Measurements from ENCODE around the gene BACH1.

The BACH1 gene

GRCh38 chr21:29301691-29302090, 3.0 kb downstream of the BACH1 start:
- H3K4me1 Mint-ChIP-seq (ENCODE audit: low read depth) = peaks cover 85% of the 10 kb centered on the region

GRCh38 chr21:29302359-29302875, 3.7 kb downstream of the BACH1 start:
- peak overlapping the region; percentile 46 for H3K27ac Mint-ChIP-seq
- peak overlapping the region; percentile 10 for H3K4me3 Mint-ChIP-seq
- peaks cover 11% of the 10 kb centered on the region for H3K36me3 Mint-ChIP-seq (ENCODE audit: low read depth)
- peaks cover 1% of the 10 kb centered on the region for H3K9me3 Mint-ChIP-seq
- no peaks in the 10 kb centered on the region for H3K27me3 Mint-ChIP-seq
- H3K4me1 Mint-ChIP-seq (ENCODE audit: low read depth) = peaks cover 86% of the 10 kb centered on the region

More at GRCh38 chr21:29301691-29302090, 3.0 kb downstream of the BACH1 start:
- no peaks in the 10 kb centered on the region for H3K27me3 Mint-ChIP-seq
- peaks cover 16% of the 10 kb centered on the region for H3K36me3 Mint-ChIP-seq (ENCODE audit: low read depth)
- peaks cover 7% of the 10 kb centered on the region for H3K9me3 Mint-ChIP-seq
- H3K4me3 Mint-ChIP-seq = peak overlapping the region; percentile 10
- peak overlapping the region; percentile 56 for H3K27ac Mint-ChIP-seq

GRCh38 chr21:29303288-29303687, 4.6 kb downstream of the BACH1 start:
- Mint-ChIP-seq H3K36me3 (ENCODE audit: low read depth) (peaks cover 11% of the 10 kb centered on the region), H3K9me3 (no peaks in the 10 kb centered on the region), H3K27me3 (no peaks in the 10 kb centered on the region), H3K4me3 (no peak overlapping the region), H3K27ac (no peak overlapping the region), H3K4me1 (ENCODE audit: low read depth) (peaks cover 88% of the 10 kb centered on the region)

GRCh38 chr21:29304597-29304996, 5.9 kb downstream of the BACH1 start:
- no peak overlapping the region for H3K4me3 Mint-ChIP-seq
- H3K36me3 Mint-ChIP-seq (ENCODE audit: low read depth) = peaks cover 21% of the 10 kb centered on the region
- peaks cover 96% of the 10 kb centered on the region for H3K4me1 Mint-ChIP-seq (ENCODE audit: low read depth)
- H3K27me3 Mint-ChIP-seq = no peaks in the 10 kb centered on the region
- no peaks in the 10 kb centered on the region for H3K9me3 Mint-ChIP-seq
- no peak overlapping the region for H3K27ac Mint-ChIP-seq

GRCh38 chr21:29305068-29305467, 6.3 kb downstream of the BACH1 start:
- no peak overlapping the region for H3K4me3 Mint-ChIP-seq
- H3K27me3 Mint-ChIP-seq = no peaks in the 10 kb centered on the region
- no peak overlapping the region for H3K27ac Mint-ChIP-seq
- no peaks in the 10 kb centered on the region for H3K9me3 Mint-ChIP-seq
- peaks cover 21% of the 10 kb centered on the region for H3K36me3 Mint-ChIP-seq (ENCODE audit: low read depth)
- H3K4me1 Mint-ChIP-seq (ENCODE audit: low read depth) = peaks cover 94% of the 10 kb centered on the region

- Mint-ChIP-seq H3K36me3 (ENCODE audit: low read depth) (peaks cover 25% of the 10 kb centered on the region), H3K27ac (peak overlapping the region; percentile 65), H3K4me3 (no peak overlapping the region), H3K9me3 (no peaks in the 10 kb centered on the region), H3K4me1 (ENCODE audit: low read depth) (peaks cover 93% of the 10 kb centered on the region), H3K27me3 (no peaks in the 10 kb centered on the region)
Observed at GRCh38 chr21:29305561-29305960, 6.8 kb downstream of the BACH1 start.

GRCh38 chr21:29306920-29307319, 8.2 kb downstream of the BACH1 start:
- H3K4me3 Mint-ChIP-seq = no peak overlapping the region
- no peaks in the 10 kb centered on the region for H3K27me3 Mint-ChIP-seq
- peaks cover 35% of the 10 kb centered on the region for H3K36me3 Mint-ChIP-seq (ENCODE audit: low read depth)
- peaks cover 82% of the 10 kb centered on the region for H3K4me1 Mint-ChIP-seq (ENCODE audit: low read depth)
- no peaks in the 10 kb centered on the region for H3K9me3 Mint-ChIP-seq
- H3K27ac Mint-ChIP-seq = peak overlapping the region; percentile 14

- Mint-ChIP-seq H3K27ac (no peak overlapping the region), H3K9me3 (no peaks in the 10 kb centered on the region), H3K4me1 (ENCODE audit: low read depth) (peaks cover 82% of the 10 kb centered on the region), H3K36me3 (ENCODE audit: low read depth) (peaks cover 44% of the 10 kb centered on the region), H3K4me3 (no peak overlapping the region), H3K27me3 (no peaks in the 10 kb centered on the region)
Observed at GRCh38 chr21:29307718-29308455, 9.2 kb downstream of the BACH1 start.

GRCh38 chr21:29308456-29308783, 9.7 kb downstream of the BACH1 start:
- H3K27ac Mint-ChIP-seq = no peak overlapping the region
- H3K4me1 Mint-ChIP-seq (ENCODE audit: low read depth) = peaks cover 82% of the 10 kb centered on the region

GRCh38 chr21:29309703-29310102, 11.0 kb downstream of the BACH1 start:
- Mint-ChIP-seq H3K9me3 (no peaks in the 10 kb centered on the region), H3K4me1 (ENCODE audit: low read depth) (peaks cover 83% of the 10 kb centered on the region), H3K27ac (no peak overlapping the region), H3K36me3 (ENCODE audit: low read depth) (peaks cover 52% of the 10 kb centered on the region), H3K27me3 (no peaks in the 10 kb centered on the region), H3K4me3 (no peak overlapping the region)

More at GRCh38 chr21:29308456-29308783, 9.7 kb downstream of the BACH1 start:
- no peaks in the 10 kb centered on the region for H3K27me3 Mint-ChIP-seq
- H3K36me3 Mint-ChIP-seq (ENCODE audit: low read depth) = peaks cover 49% of the 10 kb centered on the region
- H3K4me3 Mint-ChIP-seq = no peak overlapping the region
- H3K9me3 Mint-ChIP-seq = no peaks in the 10 kb centered on the region

GRCh38 chr21:29311802-29312201, 13.1 kb downstream of the BACH1 start:
- H3K9me3 Mint-ChIP-seq = no peaks in the 10 kb centered on the region
- no peaks in the 10 kb centered on the region for H3K27me3 Mint-ChIP-seq
- peaks cover 80% of the 10 kb centered on the region for H3K4me1 Mint-ChIP-seq (ENCODE audit: low read depth)
- no peak overlapping the region for H3K4me3 Mint-ChIP-seq
- H3K27ac Mint-ChIP-seq = no peak overlapping the region
- peaks cover 45% of the 10 kb centered on the region for H3K36me3 Mint-ChIP-seq (ENCODE audit: low read depth)

GRCh38 chr21:29312981-29313380, 14.3 kb downstream of the BACH1 start:
- Mint-ChIP-seq H3K4me3 (no peak overlapping the region), H3K9me3 (no peaks in the 10 kb centered on the region), H3K4me1 (ENCODE audit: low read depth) (peaks cover 79% of the 10 kb centered on the region), H3K27ac (no peak overlapping the region), H3K36me3 (ENCODE audit: low read depth) (peaks cover 45% of the 10 kb centered on the region), H3K27me3 (no peaks in the 10 kb centered on the region)

- H3K27me3 Mint-ChIP-seq = no peaks in the 10 kb centered on the region
- H3K27ac Mint-ChIP-seq = peak overlapping the region; percentile 16
- peaks cover 79% of the 10 kb centered on the region for H3K4me1 Mint-ChIP-seq (ENCODE audit: low read depth)
- H3K36me3 Mint-ChIP-seq (ENCODE audit: low read depth) = peaks cover 40% of the 10 kb centered on the region
- H3K9me3 Mint-ChIP-seq = no peaks in the 10 kb centered on the region
- H3K4me3 Mint-ChIP-seq = no peak overlapping the region
Observed at GRCh38 chr21:29313662-29314408, 15.1 kb downstream of the BACH1 start.

GRCh38 chr21:29315131-29315749, 16.5 kb downstream of the BACH1 start:
- Mint-ChIP-seq H3K4me3 (no peak overlapping the region), H3K27me3 (no peaks in the 10 kb centered on the region), H3K4me1 (ENCODE audit: low read depth) (peaks cover 80% of the 10 kb centered on the region), H3K27ac (peak overlapping the region; percentile 47), H3K9me3 (no peaks in the 10 kb centered on the region), H3K36me3 (ENCODE audit: low read depth) (peaks cover 38% of the 10 kb centered on the region)

Measured in stimulated activated naive CD8-positive, alpha-beta T cell treated with anti-CD3 and anti-CD28 coated beads, Interleukin-15, Interleukin-2, amounts not matched to agents 100 ng/mL and 50 ng/mL, for 24 hours (primary cell).